HepG2 (cell line): ENCODE measurements around the gene COBLL1.

Experiments
- ESRRA ChIP-seq: sonication (generic); formaldehyde crosslinking; IDR thresholded peaks from 2 replicates; pipeline ENCODE4 v1.5.1; 2020; ENCODE audit warnings: mild to moderate bottlenecking, low read depth, missing genetic modification reagents
- MXI1 ChIP-seq: IDR thresholded peaks from 3 replicates; pipeline ENCODE4 v1.6.1; 2012; ENCODE audit warnings: low read depth, low read length, inconsistent platforms, borderline replicate concordance
- SYNCRIP ChIP-seq: fragments of 200-400 bp; formaldehyde crosslinking; IDR thresholded peaks from 2 replicates; pipeline ENCODE4 v1.6.1; 2018; ENCODE audit warnings: mild to moderate bottlenecking, low read depth, low read length; ENCODE audit not compliant: insufficient read depth
- TF ChIP-seq, protein P1 (sequence below): sonication (generic); formaldehyde crosslinking; IDR thresholded peaks from 2 replicates; pipeline ENCODE4 v1.4.0; 2020; ENCODE audit warnings: missing genetic modification reagents
- TF ChIP-seq, protein P2 (sequence below), 2 experiments: sonication (generic) in 1 of 2; formaldehyde crosslinking in 1 of 2; IDR thresholded peaks; 2 replicates each; pipeline versions ENCODE4 v1.4.0 to v1.6.1; 2018 to 2020; ENCODE audit warnings: missing genetic modification reagents in 2 of 2, borderline replicate concordance in 1 of 2, low read depth in 1 of 2, mild to moderate bottlenecking in 1 of 2, missing biosample characterization in 1 of 2

GRCh38 chr2:164882276-164882675 is 40.7 kb upstream of the COBLL1 start:
- TF ChIP-seq, protein P1, sequence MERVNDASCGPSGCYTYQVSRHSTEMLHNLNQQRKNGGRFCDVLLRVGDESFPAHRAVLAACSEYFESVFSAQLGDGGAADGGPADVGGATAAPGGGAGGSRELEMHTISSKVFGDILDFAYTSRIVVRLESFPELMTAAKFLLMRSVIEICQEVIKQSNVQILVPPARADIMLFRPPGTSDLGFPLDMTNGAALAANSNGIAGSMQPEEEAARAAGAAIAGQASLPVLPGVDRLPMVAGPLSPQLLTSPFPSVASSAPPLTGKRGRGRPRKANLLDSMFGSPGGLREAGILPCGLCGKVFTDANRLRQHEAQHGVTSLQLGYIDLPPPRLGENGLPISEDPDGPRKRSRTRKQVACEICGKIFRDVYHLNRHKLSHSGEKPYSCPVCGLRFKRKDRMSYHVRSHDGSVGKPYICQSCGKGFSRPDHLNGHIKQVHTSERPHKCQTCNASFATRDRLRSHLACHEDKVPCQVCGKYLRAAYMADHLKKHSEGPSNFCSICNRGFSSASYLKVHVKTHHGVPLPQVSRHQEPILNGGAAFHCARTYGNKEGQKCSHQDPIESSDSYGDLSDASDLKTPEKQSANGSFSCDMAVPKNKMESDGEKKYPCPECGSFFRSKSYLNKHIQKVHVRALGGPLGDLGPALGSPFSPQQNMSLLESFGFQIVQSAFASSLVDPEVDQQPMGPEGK (CRISPR knock-in tag): no peak
- no peak for TF ChIP-seq MXI1
- TF ChIP-seq SYNCRIP: no peak
- TF ChIP-seq, protein P2, sequence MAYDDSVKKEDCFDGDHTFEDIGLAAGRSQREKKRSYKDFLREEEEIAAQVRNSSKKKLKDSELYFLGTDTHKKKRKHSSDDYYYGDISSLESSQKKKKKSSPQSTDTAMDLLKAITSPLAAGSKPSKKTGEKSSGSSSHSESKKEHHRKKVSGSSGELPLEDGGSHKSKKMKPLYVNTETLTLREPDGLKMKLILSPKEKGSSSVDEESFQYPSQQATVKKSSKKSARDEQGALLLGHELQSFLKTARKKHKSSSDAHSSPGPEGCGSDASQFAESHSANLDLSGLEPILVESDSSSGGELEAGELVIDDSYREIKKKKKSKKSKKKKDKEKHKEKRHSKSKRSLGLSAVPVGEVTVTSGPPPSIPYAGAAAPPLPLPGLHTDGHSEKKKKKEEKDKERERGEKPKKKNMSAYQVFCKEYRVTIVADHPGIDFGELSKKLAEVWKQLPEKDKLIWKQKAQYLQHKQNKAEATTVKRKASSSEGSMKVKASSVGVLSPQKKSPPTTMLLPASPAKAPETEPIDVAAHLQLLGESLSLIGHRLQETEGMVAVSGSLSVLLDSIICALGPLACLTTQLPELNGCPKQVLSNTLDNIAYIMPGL (CRISPR knock-in tag; IDR thresholded peaks at IDR 0.05; ENCODE audit: borderline replicate concordance in 1 of 2, low read depth in 1 of 2): no peak
- no peak for TF ChIP-seq ESRRA (CRISPR knock-in tag)
